Stimulated activated CD4-positive, alpha-beta T cell treated with anti-CD3 and anti-CD28 coated beads, Interleukin-1b, Interleukin-23, amount 100 ng/mL, for 1 hour (primary cell): ENCODE results near the gene NFYB.
A peak's percentile ranks its signal among the peaks of the same experiment; 100 is the strongest.
"Not testable (repeated sequence)": the region's sequence is repeated elsewhere in the genome, so short reads cannot be mapped to it uniquely, and the experiment has no call there.

Source experiments
- DNase-seq, 2 donors: peaks; one replicate each; pipeline ENCODE4 v3.0.0-alpha.2; 2020; ENCODE audit warnings: low read depth in 2 of 2

NFYB gene

DNA sequence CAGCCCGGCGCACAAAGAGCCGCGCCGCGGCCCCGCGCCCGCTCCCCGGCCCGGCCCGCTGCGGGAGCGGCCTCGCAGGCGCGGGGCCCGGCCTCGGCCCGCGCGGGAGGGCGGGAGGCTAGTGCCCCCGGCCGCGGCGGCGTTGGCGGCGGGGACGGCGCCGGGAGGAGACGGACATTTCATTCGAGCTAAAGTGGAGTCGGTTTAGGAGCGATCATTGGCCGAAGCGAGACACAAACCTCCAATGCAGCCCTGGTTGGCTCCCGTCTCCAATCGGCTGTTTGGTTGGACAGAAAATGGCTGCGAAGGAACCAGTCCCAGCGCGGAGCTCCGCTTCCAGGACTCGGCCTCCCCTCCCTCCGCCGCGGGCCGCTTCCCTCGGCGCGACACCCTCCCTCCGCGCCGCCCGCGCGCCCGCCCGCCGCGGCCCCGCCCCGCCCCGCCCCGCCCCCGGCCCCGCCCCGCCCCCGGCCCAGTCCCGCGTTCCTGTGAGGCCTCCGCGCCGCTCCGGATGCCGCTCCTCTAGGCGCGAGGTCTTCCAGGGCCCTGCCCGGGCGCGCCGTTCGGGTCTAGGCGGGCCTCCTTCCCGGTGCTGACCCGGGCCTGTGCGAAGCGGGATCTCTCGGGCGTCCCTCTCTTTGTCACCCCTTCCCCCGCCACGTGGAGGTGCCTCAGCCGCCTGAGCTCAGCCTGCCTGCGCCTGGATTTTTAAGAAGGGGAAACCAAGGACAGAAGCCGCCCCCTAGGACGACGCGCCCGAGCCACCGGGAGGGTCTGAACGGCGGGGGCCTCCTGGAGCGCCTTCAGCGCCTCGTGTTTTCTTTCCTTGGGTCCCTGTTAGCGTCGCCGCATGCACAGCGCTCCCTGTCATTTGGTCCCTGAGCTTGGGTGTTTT lies at the start of gene NFYB:
NFYB (minus strand) TSS at position 309 of the 895 bp plus-strand sequence. CDS start 2,757 bp downstream, outside the sequence.
- peak; percentile 79 to 81 for DNase-seq

DNA sequence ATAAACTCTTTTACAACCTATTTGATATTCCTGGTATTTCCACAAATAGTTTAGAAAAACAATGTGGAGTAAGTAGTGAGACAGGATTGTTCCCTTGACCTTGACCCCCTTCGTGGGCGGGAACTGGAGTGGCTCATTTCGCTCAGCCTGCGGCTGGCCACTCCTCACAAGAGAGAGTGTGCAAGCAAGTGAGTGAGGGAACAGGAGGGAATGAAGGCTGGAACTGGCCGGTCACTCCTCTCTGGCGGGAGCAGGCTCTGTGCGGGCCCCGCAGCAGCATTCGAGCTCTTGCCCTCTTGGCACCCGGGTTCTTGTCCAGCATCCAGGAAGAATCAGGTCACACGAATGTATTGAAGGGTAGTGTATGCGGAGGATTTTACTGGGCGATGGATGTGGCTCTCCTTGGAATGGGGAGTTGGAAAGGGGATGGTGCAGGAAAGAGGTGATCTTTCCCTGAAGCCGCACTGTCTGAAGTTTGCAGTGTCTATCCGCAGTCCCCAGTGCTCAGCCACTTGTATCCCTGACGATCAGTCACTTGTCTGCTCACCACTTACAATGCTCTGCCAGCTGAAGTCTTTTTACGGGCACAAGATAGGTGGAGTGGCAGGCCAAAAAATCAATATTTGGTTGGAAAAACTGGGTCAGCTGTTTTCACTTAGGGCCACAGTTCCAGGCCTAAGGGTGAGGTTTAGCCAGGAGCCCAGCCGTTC lies 49.6 kb upstream of the NFYB start:
- no peak for DNase-seq

DNA sequence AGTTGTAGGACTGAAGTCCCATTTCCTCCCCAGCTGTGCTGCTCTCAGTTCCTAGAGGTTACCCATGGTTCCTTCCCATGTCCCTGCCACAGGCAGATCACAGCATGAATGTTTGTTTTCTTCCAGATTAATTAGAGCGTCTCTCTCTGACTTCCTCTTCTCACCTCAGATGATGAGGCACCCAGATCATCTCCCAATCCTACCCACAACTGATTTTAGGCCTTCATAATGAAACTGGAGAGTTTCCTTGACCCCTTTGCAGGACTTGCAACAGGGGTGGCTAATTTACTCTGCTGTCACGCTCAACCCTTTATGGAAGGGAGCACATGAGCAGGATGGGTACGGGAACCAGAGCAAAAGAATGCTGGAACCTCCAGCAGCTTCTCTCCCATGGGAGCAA lies 45.4 kb upstream of the NFYB start:
- no peak for DNase-seq

DNA sequence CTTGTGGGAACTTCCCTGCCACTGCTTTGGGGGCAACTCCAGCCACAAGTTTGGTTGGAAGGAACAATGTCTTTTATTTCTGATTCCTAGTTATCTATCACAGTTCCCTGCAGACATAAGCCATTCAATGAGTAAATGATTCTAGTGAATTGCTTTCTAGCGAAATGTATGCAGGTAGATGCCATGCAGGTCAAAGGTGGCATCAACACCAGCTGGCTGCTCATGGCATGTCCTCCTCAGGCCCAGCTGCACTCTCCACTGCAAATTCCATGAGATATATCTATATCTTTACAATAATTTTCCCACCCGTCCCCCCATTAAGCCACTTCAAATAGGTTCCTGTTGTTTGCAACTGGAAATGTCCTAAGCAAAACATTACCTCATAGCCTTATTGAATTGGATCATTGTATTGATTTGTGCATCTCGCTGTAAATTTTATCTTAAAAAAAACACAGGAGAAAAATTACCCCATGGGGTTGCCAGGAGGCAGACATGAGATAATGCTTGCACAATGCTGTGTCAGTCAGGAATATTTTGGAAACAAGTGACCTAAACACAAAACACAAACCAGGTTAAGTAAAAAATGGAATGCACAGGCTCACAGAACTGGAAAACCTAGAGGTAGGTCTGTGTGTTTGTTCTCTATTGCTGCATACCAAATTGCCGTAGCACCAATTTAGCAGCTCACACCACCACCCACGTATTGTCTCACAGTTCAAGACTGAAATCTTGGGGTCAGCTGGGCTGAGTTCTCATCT lies 44.8 kb upstream of the NFYB start:
- DNase-seq: no peak

DNA sequence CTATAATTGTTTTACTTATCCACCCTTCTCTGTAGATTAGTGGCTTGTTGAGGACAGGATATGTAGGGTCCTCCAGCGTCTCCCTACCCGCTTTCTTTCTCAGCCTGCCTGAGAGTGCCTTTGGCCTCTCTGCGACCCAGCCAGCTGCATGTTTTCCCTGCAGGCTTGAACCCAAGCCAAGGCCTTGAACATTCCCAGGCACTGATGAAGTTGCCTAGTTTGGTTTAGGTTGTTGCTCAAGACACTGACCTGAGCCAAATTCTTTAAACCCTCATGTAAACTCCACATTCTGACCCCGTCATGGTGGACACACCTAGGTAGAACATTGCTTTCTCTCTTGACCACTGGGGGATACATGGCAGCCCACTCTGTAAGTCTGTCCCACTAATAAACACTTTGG lies 44.1 kb upstream of the NFYB start:
- no peak for DNase-seq

DNA sequence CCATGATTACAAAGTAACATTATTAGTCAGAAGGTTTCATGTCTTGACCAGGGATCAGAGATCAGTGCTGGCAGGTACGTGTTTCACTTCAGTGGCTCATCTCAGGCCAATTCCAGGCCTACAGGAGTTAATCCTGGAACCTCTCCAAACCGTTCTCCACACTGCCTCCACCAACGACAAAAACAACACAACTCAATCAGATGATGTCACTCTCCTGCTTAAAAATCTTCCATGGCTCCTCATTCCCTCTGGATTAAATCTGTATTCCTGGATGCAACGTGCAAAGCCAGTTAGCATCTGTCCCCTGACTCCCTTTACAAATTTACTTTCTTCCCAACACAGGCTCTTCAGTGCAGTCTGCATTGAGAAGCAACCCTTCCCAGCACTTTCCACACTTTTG lies 43.3 kb upstream of the NFYB start:
- no peak for DNase-seq

DNA sequence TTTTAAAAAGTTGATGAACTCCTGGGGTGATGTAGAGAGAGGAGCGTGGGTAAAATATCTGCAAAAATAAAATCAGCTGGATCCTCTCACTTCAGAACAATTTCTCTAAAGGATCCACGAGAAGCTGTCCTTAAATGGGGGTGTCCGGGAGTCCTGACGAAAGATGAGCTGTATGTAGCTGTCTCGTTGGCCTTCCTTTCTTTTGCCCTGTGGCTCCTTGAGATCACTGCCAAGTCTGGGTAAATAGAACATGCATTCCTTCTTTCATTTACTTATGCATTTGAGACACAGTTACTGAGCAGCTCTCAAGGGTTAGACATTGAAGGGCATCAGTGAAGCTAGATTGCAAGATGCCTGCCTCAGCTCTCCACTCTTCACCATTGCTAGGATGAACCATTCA lies 42.4 kb upstream of the NFYB start:
- no peak for DNase-seq

DNA sequence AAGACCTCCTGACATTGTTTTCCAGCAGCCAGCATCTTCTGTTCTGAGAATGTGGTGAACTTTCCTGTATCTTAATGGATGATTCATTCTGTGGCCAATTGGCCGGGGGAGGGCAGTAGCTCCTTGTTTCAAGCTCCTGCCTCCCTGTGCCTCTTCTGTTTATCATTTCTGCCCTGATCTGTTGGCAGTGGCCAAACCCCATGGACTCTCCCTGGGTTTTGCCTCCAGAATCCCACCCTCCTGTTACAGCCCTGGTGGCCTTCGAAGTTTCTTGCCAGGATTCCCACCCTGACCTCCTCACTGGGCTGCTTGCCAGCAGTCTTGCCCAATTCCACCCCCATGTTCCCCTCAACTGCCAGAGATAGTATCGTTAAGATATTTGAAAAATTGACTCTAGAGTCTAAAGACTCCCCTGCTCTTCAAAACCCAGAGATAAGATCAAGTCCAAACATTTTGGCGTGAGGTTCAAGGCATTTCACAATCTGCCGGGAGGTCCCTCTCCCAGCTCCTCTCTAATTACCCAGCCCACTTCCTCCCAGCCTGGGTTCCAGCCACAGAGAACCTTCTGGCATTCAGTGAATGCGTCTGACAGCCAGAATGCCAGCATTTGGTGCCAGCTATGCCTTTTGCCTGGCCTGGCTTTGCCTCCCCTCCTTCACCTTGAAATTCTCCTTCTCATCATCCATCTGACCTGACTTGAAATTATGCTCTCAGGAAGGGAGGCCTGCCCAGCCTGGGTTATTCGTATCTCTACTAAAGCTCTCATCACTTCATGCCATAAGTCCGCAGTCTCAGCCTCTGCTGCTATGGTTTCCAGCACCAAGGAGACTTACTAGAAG lies 39.9 kb upstream of the NFYB start:
- DNase-seq: no peak

DNA sequence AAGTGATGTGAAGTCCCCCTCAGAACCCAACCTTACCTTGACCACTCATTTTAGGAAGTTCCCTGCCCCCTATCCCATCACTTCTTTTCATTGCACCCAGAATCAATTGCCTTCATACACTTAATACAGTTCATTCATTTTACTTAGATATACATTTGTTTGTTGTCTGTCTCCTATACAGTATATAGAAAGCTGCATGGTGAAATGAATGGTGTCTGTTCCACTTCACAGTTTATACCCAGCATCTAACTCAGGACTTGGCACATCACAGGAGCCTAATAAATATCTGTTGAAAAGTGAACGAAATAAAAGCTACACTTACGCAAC lies 39.3 kb upstream of the NFYB start:
- no peak for DNase-seq

DNA sequence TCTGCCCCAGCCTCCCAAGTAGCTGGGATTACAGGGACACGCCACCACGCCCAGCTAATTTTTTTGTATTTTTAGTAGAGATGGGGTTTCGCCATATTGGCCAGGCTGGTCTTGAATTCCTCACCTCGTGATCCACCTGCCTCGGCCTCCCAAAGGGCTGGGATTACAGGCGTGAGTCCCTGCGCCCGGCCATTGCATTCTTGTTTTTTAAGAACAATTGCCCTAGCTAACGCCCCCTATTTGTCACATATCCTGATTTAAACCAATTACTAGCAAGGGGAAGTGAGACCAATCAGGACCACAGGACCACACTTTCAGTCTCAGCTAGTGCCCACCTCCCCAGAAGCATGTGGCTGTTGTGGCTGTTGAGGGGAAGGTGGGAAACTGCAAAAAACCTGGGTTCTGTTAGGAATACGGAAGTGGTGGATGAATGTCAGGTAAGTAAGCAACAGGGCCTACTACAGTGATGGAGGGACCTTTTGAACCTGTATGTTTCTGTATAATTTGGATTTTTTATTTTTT lies 37.8 kb upstream of the NFYB start:
- DNase-seq: no peak

DNA sequence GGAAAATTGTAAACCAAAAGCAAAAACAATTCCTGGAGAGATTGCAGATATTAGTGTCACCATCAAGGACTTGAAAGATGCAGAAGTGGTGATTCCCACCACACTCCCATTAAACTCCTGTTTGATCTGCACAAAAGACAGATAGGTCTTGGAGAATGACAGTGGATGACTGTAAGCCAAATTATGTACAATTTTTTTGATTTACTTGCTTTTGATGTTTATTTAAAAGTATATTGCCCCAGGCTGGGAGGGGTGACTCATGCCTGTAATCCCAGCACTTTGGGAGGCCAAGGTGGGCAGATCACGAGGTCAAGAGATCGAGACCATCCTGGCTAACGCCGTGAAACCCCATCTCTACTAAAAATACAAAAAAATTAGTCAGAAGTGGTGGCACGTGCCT lies 35.8 kb upstream of the NFYB start:
- DNase-seq: not testable (repeated sequence)

DNA sequence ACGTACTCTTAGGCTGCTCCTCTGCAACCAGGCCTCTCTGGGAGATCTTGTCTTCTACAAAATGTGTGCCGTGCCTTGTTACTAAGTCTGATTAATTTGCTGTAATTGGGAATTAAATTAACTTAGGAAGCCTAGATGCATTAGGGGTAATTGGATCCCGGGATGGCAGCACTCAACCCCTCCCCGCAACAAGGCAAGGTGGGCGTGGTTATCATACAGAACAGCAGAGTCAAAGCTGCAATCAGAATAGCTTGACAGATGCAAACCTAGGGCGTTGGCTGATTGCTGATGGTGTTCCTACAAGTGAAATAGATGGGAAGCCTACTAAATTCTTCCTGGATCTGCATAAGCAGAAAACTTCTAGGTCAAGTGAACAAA lies 34.5 kb upstream of the NFYB start:
- no peak for DNase-seq

DNA sequence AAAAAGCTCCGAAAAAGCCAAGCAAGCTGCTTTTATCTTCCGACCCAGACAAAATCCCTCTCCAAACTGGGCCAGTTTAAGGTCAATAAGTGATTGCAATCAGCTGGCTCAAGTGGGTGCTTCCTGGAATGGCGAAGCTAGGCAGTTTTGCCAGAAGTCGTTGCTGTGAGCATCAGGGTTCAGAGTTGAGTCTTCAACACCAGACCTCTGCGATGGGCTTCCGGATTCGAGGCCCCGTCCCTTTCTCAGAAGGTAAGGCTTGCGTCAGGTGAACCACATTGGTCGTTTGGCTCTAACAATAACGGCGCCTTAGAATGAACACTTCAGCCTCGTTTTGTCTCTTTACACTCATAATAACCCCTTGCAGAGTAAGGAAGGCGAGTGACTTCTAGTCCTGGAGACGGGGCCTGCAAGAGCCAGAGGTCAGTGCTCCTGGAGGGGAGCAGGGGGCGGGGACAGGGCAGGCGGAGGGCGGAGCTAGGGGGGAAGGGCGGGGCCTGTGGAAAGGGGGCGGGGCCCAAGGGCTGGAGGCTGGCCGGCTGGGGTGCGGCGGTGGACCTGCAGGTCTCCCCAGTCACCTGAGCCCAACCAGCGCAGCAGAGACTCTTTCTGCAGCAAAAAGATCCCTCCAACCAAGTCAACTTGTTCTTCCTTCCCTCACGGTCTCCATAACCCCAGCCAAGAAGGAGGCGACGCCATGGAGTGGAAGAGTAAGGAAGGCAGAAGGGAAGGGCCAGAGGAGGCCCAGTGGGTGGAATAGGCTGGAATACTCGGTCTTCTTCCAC lies 34.0 kb upstream of the NFYB start:
- no peak for DNase-seq

DNA sequence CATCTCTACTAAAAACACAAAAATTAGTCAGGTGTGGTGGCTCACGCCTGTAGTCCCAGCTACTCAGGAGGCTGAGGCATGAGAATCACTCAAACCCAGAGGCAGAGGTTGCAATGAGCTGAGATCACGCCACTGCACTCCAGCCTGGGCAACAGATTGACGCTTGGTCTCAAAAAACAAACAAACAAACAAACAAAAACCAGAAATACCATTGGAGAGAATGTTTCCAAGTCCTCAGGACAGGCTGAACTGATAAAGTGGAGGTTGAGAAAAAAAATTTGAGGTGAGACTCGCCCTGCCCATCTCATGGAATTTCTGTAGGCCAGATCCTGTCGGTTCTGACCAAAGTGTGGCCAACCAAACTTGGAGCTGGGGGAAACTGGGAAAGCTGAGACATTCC lies 30.6 kb upstream of the NFYB start:
- no peak for DNase-seq

DNA sequence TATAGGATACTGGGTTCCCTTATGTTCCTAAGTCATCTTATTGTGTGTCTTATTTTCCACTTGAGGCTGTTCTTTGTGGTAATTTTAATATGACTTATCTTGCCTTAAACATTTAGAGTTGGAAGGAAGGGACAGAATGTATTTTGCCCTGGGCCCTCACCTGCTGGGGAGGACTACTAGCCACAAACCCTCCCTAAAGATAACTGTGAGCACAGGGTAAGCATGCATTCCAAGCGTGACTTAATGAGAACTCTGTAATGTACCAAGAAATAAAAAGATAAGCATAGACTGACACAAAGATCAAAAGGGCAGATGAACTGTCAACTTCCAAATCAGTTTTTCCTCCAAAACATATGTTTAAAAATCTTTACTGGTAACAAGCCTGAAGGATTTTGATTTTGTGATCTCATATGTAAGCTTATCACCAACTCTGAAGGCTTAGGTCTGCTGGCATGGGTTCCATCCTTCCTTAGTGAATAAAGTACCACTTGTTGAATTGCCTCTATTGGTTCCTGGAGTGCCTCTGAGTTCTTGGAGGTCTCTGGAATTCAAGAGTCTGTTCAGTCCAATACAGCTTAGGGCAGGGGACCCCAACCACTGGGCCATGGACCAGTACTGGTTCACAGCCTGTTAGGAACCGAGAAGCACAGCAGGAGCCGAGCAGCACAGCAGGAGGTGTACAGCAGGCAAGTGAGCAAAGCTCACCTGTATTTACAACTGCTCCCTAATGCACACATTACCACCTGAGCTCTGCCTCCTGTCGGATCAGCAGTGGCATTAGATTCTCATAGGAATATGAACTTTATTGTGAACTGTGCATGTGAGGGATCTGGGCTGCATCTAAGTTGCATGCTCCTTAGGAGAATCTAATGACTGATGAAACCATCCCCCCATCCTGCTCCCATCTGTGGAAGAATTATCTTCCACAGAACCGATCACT lies 29.8 kb upstream of the NFYB start:
- no peak for DNase-seq

DNA sequence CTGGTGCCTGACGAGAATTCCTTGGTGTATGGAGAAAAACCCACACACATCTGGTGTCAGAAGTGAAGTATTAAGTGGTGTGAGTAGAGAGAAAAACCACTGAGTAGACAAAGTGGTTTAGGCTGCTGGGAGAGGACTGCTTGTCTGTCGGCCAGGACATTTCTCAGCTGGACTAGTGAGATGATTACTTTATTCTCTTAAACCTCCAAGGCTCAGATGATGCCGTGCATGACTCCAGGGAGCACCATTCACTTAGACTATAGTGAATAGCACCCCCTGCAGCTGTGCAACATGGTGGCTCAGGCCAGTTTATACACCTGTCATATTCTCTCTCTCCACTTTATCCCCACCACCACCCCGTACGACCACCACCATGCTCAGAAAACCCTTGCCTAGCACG lies 28.5 kb upstream of the NFYB start:
- no peak for DNase-seq

DNA sequence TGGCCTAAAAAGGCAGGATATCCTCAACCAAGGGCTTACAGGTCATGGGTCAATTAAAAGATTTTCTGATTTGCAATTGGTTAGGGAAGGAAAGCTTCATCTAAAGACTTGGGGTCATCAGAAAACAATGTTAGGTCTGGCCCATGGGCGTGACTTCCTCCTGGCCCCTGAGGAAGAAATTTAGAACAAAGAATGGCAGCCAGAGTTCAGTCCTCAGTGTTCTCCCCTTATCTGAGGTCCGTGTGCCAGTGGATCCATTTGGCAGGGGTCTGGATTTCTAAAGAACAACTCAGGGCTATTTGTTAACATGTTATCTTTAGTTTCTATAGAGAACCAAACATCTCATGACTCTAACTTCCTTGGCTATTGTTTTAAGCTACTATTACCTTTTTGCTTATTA lies 27.8 kb upstream of the NFYB start:
- no peak for DNase-seq

DNA sequence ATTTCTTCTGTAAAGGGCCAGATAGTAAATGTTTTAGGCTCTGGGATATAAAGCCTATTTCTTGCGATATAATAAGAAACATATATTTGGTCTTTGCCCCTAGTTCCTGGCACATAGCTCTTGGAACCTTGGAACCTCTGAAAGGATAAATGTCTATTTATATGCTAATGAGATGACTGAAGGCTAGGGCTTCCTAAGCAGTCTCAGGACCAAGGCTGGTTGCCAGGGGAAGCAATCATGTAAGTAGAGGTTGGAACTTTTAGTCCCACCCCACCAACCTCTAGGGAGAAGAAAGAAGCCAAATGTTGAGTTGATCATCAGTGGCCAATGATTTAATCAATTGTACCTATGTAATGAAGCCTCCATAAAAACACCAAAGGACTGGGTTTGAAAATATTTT lies 26.6 kb upstream of the NFYB start:
- DNase-seq: no peak

DNA sequence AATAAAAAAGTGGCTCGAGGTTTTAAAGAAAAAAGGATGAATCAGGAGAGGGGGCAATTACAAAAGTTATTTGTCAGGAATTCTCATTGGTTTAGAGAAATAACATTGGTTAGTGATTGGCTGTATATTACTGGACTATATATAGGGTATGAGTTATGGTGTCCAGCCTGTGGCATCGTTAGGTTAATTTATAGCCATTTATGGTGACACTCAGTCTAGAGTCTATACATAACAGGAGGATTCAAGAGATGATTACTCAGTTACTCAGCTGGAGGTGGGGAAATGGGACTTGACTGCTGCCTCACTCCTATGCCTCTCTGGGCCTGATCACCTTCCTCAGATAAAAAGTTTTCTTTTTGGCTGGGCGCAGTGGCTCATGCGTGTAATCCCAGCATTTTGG lies 25.6 kb upstream of the NFYB start:
- no peak for DNase-seq

DNA sequence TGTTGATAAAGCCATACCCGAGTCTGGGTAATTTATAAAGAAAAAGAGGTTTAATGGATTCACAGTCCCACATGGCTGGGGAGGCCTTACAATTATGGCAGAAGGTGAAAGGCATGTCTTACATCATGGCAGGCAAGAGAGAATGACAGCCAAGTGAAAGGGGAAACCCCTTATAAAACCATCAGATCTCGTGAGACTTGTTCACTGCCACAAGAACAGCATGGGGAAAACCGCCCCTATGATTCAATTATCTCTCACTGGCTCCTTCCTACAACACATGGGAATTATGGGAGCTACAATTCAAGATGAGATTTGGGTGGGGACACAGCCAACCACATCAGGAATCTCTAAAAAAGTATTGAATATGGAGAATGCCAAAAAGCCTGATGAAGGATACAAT lies 25.0 kb upstream of the NFYB start:
- DNase-seq: not testable (repeated sequence)
